HG03196 (cell line): ENCODE data around the gene ARL4C.
"Not testable (repeated sequence)": the region's sequence is repeated elsewhere in the genome, so short reads cannot be mapped to it uniquely, and the experiment has no call there.

ENCODE experiments used
- ATAC-seq: cut with Tn5 transposase; IDR thresholded peaks from one replicate; pipeline ENCODE4 v1.9.1; 2021; ENCODE audit not compliant: unreplicated experiment

The ARL4C gene

DNA sequence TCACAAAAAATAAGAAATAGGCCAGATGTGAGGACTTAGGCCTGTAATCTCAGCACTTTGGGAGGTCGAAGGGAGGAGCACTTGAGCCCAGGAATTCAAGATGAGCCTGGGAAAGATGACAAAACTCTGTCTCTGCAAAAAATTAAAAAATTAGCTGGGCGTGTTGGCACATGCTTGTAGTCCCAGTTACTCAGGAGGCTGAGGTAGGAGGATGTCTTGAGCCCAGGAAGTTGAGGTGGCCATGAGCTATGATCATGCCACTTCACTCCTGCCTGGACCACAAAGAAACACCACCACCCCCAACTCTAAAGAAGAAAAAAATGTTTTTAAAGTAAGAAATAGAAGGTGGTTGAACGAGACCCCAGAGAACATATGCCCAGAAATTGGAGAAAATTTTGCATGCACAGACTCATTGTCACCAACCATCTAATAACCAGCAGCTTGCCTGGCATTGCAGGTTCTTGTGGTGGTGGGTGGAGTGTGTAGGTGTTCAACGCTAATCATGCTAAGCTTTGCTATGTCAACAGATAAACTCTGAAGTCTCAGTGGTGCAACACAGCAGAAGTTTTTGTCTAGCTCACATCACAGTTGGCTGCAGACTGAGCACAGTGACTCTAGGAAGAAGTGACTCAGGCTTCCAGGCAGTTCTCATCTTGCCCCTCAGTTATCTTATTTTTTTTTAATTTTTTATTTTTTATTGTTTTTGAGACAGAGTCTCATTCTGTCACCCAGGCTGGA, 18.6 kb downstream of the ARL4C start:
- ATAC-seq, result no peak

DNA sequence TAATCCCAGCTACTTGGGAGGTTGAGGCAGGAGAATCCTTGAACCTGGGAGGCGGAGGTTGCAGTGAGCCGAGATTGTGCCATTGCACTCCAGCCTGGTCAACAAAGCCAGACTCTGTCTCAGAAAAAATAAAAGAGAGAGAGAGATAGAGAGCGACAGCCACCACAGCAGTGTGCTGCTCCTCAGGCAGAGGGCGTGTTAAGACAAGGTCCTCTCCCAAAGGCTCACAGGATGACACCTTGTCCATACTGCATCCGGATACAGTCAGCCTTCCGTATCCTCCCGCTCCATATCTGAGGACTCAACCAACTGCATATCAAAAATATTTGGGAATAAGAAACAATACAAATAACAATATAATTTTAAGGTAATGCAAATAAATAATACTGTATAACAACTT, 20.1 kb downstream of the ARL4C start:
- no peak for ATAC-seq

DNA sequence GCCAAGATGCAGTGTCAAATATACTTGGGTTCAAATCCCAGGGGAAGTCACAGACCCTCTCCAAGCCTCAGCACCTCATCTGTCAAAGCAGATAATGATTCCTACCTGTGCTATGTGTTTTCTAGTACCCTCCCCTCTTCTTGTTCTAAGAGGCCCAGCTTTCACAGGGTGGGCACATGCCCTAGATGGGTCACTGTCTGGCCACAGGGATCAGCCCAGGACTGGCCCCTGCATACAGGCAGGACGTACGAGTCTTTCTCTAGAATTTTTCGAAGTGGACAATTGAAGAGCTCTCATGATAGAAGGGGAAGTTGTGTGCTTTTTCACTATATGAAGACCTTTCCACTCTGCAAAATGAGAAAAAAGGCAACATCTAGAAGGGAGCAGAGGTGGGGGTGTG, 22.2 kb downstream of the ARL4C start:
- ATAC-seq, result no peak

DNA sequence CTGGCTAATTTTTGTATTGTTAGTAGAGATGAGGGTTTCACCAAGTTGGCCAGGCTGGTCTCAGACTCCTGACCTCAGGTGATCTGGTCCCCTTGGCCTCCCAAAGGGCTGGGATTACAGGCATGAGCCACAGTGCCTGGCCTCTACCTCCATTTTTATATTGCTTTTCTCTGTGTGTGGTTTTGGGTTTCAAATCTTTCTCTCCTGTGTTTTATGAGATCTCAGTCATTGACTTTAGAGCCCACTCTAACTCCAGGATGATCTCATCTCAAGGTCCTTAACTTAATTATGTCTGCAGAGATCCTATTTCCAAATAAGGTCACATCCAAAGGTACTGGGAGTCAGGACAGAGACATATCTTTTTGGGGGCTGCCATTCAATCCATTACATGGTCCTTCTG, 24.7 kb downstream of the ARL4C start:
- ATAC-seq, result no peak

DNA sequence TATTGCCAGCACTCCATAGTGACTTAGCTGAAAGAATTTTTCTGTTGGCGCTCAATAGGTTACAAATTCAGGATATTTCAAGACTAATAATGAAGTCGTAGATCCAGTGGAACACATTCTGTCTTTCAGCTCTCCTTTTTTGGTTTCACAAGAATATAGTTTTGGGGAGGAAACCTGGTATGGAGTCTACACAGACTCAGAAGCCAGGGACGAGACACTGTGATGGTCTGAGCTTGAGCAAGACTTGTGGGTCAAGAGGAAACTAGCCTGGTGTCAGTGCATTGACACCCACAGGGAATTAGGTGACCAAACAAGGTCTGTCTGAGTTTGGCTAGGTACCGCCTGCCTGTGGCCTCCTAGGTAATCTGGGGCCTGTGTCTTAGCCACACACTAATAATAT, 26.9 kb downstream of the ARL4C start:
- ATAC-seq, result no peak

DNA sequence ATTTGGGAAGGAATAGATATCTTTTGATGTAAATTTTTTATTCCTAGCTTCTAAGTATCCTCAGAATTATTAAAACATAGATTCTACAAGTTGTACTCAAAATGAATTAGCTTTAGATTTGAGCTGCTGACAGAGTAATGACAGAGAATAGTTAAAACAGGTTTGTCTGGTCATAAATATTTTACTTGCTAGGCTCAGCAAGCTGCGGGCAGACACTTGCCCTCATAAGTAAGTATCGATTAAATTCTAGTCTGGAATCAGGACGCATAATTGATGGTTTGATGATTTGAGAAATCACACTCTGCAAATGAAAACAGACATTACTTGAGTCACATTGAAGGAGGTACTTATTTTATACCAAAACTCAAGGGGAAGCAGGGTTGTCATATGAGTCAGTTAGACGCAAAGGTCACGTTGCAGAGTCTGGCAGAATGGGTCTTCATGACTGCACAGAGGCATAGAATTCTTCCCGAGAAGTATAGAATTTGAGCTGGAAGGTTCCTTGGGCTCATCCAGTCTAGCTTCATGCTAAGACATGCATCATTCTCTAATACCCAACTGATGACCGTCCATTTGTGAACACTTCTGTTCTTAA, 27.5 kb downstream of the ARL4C start:
- ATAC-seq, result no peak

DNA sequence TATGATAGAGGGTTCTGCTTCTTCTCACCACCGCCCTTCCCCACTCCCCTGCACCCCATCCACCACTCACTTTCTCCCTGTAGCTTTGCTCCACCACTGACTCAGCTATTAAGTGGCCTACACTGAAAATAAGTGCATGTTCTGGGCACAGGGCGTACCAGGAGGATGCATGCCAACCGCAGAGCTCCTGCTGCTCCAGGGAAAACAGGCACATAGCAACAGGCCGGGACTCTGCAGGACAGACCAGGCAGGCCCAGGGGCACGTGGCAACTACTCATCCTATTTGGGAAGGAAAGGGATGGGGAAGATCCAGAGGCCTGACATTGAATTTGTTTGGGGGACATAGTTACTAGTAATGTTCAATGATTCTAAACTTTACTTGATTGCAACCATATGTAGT, 28.4 kb downstream of the ARL4C start:
- no peak for ATAC-seq

DNA sequence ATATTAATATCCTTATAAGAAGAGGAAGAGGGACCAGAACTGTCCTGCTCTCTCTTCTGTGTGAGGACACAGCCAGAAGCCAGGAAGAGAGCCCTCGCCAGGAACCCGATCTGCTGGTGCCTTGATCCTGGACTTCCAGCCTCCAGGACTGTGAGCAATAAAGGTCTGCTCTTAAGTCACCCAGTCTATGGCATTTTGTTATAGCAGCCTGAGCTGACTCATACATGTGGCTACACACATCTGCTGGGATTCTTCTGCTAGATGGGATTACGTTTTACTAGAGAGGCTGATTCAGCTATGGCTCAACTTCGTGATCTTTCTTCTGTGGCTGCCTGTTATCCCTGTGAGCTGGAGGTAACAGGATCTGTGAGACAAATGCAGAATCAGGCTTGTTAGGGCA, 29.6 kb downstream of the ARL4C start:
- ATAC-seq, result no peak

DNA sequence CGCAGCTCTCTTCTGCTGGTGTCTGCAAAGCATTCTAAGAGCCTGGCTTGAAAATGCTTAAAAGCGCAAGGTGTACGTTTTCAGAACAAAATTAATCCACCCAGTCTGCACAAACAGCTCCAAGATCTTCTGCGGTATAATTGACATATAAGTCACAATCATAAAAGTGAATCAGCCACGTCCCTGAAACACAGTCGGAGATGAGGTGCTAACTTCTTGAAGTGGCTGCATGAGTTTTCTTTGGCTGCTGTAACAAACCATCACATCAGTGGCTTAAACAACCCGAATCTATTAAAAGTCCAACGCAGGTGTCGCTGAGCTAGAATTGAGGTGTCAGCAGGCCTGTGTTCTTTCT, 32.6 kb downstream of the ARL4C start:
- ATAC-seq, result no peak

DNA sequence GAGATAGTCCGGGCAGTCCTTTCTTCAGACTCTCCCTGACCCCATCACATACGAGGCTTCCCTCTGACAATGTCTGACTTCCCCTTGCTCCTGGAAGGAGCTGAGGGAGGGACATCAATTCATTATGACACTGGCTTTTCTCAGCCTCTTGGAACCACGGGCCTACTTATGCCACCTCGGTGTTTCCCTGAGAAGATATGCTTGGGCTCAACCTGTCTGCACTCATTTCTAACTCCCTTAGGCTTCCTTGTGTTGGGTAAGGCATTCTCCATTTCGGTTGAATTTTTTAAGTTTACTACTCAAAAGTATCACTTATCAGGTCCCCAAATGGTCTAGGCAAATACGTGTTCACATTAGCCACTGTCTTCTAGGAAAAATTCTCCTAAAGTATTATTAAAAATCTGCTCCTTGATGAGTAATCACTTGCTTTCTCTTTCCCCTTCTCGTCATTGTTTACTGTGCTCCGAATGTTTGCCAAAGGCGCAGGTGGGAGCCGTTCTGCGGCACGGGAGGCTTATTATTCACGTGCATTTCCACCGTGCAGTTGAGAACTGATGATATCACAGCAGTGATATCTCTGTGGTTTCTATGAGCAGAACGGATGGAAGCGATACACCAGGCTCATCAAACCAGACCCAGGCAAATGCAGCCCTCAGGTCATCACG, 33.1 kb downstream of the ARL4C start:
- ATAC-seq, result no peak

DNA sequence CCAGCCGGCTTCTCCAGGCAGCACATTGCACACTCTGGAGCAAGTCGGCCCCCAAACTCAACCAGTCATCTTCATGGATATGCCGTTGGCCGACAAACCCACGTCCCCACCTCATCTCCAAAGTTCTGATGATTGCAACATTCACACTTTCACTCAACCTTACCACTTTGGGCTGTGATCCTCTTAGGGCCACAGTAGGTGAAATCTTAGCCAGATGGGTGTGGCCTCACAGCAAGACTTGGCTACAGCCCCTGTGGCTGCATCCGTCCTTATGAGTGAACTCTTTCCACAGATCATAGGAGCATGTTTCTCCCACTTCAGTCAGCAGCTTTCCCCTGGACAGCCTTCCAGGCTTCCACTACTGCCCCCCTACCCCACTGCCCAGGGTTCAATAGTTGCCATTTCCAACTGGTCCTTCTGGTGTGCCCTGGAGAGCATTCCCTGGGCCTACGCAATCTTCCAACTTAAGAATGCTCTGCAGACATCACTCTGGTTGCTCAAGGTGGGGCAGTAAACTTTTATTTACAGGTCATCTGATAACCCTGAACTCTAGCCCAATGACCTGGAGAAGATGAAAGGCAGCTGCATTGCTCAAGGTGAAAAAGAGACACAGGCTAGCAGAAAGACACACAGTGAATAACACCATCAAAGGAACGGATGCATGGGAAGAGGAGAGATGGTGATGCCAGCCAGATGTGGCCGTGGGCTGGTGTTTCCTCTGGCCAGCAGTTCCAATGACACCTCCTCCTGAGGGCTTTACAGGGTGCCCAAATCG, 34.5 kb downstream of the ARL4C start:
- no peak for ATAC-seq

DNA sequence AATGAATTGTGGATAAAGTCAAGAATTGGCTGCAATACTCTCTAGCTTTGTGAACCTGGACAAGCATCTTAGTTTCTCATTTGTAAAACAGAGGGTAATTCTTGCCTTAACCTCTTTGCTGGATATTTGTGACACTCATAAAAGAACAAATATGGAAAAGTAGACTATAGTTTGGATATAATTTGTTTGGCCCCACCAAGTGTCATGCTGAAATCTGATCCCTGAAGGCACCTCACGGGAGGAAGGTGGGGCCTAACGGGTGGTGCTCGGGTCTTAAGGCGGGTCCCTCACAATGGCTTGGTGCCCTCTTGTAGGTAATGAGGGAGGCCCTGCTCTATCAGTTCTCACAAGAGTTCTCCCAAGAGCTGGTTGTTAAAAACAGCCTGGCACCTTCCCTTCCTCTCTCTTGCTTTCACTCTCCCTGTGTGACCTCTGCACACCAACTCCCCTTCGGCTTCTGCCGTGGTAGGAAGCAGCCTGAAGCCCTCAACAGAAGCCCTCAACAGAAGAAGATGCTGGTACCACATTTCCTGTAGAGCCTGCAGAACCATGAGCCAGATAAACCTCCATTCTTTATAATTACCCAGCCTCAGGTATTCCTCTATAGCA, 37.4 kb downstream of the ARL4C start:
- no peak for ATAC-seq

DNA sequence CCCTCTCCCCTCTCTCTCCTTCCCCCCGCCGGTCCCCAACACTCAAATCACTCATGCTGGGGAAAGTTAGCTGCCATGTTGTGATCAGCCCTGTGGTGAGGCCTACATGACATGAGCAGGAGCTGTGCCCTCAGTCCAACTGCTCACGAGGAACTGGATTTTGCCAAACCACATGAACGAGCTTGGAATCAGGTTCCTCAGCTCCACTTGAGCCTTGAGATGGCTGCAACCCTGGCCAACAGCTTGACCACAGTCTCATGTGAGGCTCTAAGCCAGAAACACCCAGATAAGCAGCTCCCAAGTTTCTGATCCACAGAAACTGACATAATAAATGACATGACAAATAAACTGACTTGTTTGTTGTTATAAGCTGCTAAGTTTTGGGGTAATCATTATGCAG, 38.4 kb downstream of the ARL4C start:
- no peak for ATAC-seq

DNA sequence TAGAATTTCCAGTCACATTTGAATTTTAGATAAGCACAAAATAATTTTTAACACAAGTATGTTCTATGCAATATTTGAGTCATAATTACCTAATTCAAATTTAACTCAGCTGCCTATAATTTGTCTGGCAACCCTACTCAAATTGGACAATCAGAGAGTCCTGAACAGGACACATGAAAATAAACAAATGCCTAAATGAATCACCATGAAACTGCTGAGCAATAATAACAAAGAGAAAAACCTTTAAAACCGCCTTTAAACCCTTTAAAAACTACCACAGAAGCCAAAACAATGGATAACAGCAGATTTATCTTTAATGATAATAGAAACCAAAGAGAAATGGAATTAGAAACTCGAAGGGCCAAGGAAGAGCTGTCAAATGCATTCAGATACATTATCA, 39.5 kb downstream of the ARL4C start:
- ATAC-seq, result no peak

DNA sequence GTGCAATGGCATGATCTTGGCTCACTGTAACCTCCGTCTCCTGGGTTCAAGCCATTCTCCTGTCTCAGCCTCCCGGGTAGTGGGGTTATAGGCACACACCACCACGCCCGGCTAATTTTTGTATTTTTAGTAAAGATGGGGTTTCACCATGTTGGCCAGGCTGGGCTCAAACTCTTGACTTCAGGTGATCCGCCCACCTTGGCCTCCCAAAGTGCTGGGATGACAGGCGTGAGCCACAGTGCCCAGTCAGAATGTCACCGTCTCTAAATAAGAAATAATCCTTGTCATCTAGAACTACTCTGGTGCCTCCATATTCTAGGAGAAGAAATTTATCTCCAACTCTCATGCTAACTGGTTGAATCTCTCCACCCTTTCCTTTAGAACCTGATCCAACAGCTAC, 41.6 kb downstream of the ARL4C start:
- ATAC-seq, result not testable (repeated sequence)

DNA sequence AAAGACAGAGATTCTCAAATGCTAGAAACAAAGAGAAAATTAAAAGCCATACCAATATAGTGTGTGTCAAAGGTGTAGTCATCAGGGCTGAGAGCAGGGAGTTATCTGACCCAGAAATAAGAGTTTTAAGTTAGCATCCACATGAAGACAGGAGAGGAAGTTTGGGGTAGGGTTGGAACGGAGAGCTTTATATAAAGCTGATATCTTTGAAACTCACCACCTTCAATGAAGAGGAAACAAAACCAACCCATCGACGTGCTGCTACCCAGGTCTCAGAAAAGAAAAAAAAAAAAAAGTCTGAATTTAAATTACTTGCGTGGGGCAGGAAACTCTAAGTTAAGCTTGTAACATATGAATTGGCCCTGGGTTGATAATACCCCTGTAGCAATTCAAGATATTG, 42.4 kb downstream of the ARL4C start:
- no peak for ATAC-seq

DNA sequence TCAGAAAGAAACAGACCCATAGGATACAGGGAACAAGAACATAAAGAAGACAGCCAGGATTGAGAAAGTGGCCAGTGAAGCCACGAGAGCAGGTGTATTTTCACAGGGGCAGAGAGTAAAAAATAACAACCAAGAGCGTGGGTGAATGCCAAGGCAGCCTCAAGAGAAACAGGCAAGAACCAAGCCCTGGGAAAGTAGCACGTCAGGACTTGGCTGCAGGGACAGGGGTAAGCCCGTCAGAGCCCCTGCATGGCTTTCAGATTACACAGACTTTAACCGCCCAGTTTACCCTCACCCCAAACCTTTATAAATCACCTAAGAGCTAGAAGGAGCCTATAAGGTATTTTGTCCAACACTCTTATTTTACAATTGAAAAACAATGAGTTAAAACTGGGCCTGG, 43.7 kb downstream of the ARL4C start:
- ATAC-seq, result no peak

DNA sequence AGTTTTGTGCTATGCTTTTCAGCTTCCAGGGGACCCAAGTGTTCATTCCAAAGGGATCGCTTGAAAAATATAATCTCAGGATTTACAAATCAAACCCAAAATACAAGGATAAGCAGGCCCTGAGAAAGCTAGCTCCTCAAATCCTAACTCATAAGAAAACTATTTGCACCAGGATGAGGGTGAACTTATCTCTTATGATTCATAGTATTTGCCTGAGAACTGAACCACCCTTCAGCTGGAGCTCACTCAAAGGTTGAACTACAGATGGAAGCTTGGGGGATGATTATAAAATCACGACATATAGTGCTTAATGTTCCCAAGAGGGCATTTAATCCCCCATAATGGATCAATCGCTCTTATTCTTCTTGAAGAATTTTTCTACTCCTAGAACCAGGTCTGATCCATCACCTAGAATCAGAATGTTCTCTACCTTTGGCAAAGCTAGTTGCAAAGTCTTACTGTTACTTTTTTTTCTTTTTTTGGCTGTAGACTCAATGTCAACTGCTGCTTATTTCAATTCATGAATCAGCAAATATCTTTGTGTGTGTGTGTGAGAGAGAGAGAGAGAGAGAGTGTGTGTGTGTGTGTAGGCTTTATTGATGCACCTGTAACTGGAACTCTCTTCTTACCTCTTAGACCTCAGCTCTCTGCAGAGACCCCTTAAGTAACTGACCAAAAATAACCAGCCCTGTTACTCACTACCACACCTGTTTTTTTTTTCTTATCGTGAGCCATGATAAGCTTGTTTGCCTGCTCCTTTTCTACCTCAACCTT, 44.8 kb downstream of the ARL4C start:
- ATAC-seq, result no peak

DNA sequence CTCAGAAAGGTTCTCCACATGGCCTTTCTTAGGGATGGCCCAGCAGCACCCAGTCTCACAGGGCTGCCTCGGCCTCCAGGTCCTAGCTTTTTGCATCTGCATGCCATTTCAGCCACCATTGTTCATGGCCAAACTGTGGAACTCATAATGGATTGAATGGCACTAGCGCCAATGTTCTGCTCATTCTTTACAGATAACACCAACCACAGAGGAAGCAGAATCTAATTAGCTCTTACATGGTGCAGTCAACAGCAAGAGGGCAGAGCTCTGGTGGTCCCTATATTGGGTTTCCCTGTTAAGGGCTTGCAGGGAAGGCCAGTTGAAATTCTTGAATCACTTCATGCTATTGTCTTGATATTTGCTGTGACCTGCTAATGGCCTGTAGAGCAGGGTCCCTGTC, 45.6 kb downstream of the ARL4C start:
- no peak for ATAC-seq

DNA sequence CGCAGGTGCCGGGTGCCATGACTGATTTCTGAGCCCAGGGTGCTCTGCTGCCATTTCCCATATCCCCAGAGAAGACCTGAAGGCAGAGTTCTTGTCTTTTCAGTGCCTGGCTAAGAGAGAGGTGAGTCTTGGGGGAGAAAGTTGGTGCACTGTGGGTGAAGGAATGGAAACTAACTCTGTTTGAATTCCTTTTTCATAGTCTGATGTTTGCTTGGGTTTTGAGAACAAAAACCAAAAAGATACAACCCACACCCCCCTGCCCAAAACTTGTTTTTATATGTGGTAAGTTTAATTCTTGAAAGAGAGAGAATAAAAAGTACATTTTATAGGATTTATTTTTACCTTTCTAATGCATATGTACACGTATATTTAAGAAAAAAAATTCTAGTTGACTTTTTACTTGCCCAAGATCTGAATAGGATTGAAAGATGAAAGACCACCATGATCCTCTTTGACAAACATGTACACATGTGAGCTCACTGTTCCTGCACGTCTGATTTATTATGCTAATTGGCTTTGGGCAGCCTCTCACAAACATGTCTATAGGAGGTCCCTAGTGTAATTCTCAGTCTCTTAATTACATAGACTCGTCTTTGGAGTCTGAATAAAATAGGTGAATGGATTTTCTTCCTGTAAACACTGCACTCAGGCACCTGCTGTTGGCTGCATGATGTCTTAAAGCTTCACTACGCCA, 46.3 kb downstream of the ARL4C start:
- ATAC-seq, result no peak
